Measurements from ENCODE around the gene CD300LG. TPM values are rescaled to one million over a fixed set of nuclear protein-coding genes. Genes with fewer than 3 reads are reported as not detected.

The CD300LG gene
- total and polyA plus RNA-seq, 8 donors: 0.09 to 4.3 (median 0.43) TPM

GRCh38 chr17:43810823-43811222 lies 36.2 kb upstream of the CD300LG start:
- no peaks in the 10 kb centered on the region for H3K4me1 ChIP-seq
- H3K9me3 ChIP-seq: no peaks in the 10 kb centered on the region
- ATAC-seq: no peak
- intact Hi-C loops (cut with DNase I): no loop called here
- peaks cover 0 to 8% (median 0%) of the 10 kb centered on the region in 3 donors for H3K36me3 ChIP-seq
- H3K27me3 ChIP-seq: no peaks in the 10 kb centered on the region
- TF ChIP-seq CTCF (IDR thresholded peaks at IDR 0.05): no peak
- 86 to 92% methylated on average over 5 of the region's 5 CpGs for WGBS, 2 donors
- H3K27ac ChIP-seq: no peak overlapping the region
- H3K4me3 ChIP-seq: no peak overlapping the region
- DNase-seq: no peak
- FAIRE-seq: no peak

GRCh38 chr17:43812396-43813265 lies 34.3 kb upstream of the CD300LG start:
- Histone ChIP-seq H3K9me3 (no peaks in the 10 kb centered on the region), H3K36me3 (peaks cover 0 to 8% (median 0%) of the 10 kb centered on the region in 3 donors), H3K27me3 (no peaks in the 10 kb centered on the region), H3K4me3 (no peak overlapping the region), H3K4me1 (no peaks in the 10 kb centered on the region), H3K27ac (no peak overlapping the region)
- ATAC-seq (no peak), FAIRE-seq (no peak), DNase-seq (no peak)
- TF ChIP-seq CTCF (IDR thresholded peaks at IDR 0.05): no peak
- 88 to 92% methylated on average over 10 of the region's 10 CpGs for WGBS, 2 donors
- intact Hi-C loops (cut with DNase I): no loop called here

- no peaks in the 10 kb centered on the region for H3K9me3 ChIP-seq
- H3K36me3 ChIP-seq: peaks cover 0 to 8% (median 0%) of the 10 kb centered on the region in 3 donors
- H3K4me3 ChIP-seq: no peak overlapping the region
- FAIRE-seq (no peak), DNase-seq (no peak), ATAC-seq (no peak)
- intact Hi-C loops (cut with DNase I): no loop called here
- TF ChIP-seq CTCF (IDR thresholded peaks at IDR 0.05): no peak
- WGBS, 2 donors: 73 to 80% methylated on average over 3 of the region's 3 CpGs
- H3K27ac ChIP-seq: no peak overlapping the region
- no peaks in the 10 kb centered on the region for H3K4me1 ChIP-seq
- H3K27me3 ChIP-seq: no peaks in the 10 kb centered on the region
These were observed 33.6 kb upstream of the CD300LG start for GRCh38 chr17:43813386-43813785.

GRCh38 chr17:43814026-43814425 lies 33.0 kb upstream of the CD300LG start:
- intact Hi-C loops (cut with DNase I): no loop called here
- Histone ChIP-seq H3K9me3 (no peaks in the 10 kb centered on the region), H3K36me3 (peaks cover 0 to 10% (median 0%) of the 10 kb centered on the region in 3 donors), H3K4me3 (no peak overlapping the region), H3K27ac (no peak overlapping the region), H3K4me1 (no peaks in the 10 kb centered on the region), H3K27me3 (no peaks in the 10 kb centered on the region)
- FAIRE-seq (no peak), ATAC-seq (no peak), DNase-seq (no peak)
- TF ChIP-seq CTCF (IDR thresholded peaks at IDR 0.05): no peak
- 76 to 82% methylated on average over 12 of the region's 12 CpGs for WGBS, 2 donors

GRCh38 chr17:43814714-43815113 lies 32.3 kb upstream of the CD300LG start:
- Histone ChIP-seq H3K27ac (no peak overlapping the region), H3K27me3 (no peaks in the 10 kb centered on the region), H3K4me3 (no peak overlapping the region), H3K36me3 (peaks cover 0 to 8% (median 0%) of the 10 kb centered on the region in 3 donors), H3K9me3 (no peaks in the 10 kb centered on the region), H3K4me1 (no peaks in the 10 kb centered on the region)
- no peak for ATAC-seq
- no peak for FAIRE-seq
- no peak for DNase-seq
- intact Hi-C loops (cut with DNase I): no loop called here
- 39 to 45% methylated on average over 1 of the region's 1 CpG for WGBS, 2 donors
- no peak for TF ChIP-seq CTCF (IDR thresholded peaks at IDR 0.05)

Measured in pancreas (tissue), 10 donors.